Measurements from ENCODE around the gene RARRES2. TPM values are rescaled to one million over a fixed set of nuclear protein-coding genes. Genes with fewer than 3 reads are reported as not detected.

RARRES2 gene
- total and polyA plus RNA-seq, 2 of the 13 experiments (the other 11 are each of a cell fraction or from before 2014, with no cell fraction given), result 134 to 172 TPM

- TF ChIP-seq ZNF260 (CRISPR knock-in tag; IDR thresholded peaks at IDR 0.05; ENCODE audit: borderline replicate concordance, low read depth) (no peak), ZNF800 (CRISPR knock-in tag; IDR thresholded peaks at IDR 0.05) (peak; percentile 85; the same call in 1 of the 2 replicates), EEA1 (CRISPR knock-in tag; IDR thresholded peaks at IDR 0.05; ENCODE audit: borderline replicate concordance) (no peak), MLXIP (CRISPR knock-in tag; IDR thresholded peaks at IDR 0.05; ENCODE audit: borderline replicate concordance) (no peak), KLF13 (CRISPR knock-in tag; IDR thresholded peaks at IDR 0.05) (no peak), ARID5B (CRISPR knock-in tag; IDR thresholded peaks at IDR 0.05) (peak; percentile 94), CBFB (CRISPR knock-in tag; IDR thresholded peaks at IDR 0.05) (peak; percentile 92), ZNF33B (CRISPR knock-in tag; IDR thresholded peaks at IDR 0.05) (0 out of 2 replicates have a peak, but pooled peaks have one; percentile 26), DNMT1 (CRISPR knock-in tag; IDR thresholded peaks at IDR 0.05) (peak; percentile 94; the same call in 1 of the 2 replicates)
- TF ChIP-seq, protein P1, sequence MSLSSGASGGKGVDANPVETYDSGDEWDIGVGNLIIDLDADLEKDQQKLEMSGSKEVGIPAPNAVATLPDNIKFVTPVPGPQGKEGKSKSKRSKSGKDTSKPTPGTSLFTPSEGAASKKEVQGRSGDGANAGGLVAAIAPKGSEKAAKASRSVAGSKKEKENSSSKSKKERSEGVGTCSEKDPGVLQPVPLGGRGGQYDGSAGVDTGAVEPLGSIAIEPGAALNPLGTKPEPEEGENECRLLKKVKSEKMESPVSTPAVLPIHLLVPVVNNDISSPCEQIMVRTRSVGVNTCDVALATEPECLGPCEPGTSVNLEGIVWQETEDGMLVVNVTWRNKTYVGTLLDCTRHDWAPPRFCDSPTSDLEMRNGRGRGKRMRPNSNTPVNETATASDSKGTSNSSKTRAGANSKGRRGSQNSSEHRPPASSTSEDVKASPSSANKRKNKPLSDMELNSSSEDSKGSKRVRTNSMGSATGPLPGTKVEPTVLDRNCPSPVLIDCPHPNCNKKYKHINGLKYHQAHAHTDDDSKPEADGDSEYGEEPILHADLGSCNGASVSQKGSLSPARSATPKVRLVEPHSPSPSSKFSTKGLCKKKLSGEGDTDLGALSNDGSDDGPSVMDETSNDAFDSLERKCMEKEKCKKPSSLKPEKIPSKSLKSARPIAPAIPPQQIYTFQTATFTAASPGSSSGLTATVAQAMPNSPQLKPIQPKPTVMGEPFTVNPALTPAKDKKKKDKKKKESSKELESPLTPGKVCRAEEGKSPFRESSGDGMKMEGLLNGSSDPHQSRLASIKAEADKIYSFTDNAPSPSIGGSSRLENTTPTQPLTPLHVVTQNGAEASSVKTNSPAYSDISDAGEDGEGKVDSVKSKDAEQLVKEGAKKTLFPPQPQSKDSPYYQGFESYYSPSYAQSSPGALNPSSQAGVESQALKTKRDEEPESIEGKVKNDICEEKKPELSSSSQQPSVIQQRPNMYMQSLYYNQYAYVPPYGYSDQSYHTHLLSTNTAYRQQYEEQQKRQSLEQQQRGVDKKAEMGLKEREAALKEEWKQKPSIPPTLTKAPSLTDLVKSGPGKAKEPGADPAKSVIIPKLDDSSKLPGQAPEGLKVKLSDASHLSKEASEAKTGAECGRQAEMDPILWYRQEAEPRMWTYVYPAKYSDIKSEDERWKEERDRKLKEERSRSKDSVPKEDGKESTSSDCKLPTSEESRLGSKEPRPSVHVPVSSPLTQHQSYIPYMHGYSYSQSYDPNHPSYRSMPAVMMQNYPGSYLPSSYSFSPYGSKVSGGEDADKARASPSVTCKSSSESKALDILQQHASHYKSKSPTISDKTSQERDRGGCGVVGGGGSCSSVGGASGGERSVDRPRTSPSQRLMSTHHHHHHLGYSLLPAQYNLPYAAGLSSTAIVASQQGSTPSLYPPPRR (CRISPR knock-in tag; IDR thresholded peaks at IDR 0.05; ENCODE audit: borderline replicate concordance), result peak; percentile 82
- TF ChIP-seq, protein P2, sequence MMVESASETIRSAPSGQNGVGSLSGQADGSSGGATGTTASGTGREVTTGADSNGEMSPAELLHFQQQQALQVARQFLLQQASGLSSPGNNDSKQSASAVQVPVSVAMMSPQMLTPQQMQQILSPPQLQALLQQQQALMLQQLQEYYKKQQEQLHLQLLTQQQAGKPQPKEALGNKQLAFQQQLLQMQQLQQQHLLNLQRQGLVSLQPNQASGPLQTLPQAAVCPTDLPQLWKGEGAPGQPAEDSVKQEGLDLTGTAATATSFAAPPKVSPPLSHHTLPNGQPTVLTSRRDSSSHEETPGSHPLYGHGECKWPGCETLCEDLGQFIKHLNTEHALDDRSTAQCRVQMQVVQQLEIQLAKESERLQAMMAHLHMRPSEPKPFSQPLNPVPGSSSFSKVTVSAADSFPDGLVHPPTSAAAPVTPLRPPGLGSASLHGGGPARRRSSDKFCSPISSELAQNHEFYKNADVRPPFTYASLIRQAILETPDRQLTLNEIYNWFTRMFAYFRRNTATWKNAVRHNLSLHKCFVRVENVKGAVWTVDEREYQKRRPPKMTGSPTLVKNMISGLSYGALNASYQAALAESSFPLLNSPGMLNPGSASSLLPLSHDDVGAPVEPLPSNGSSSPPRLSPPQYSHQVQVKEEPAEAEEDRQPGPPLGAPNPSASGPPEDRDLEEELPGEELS (CRISPR knock-in tag; IDR thresholded peaks at IDR 0.05), result peak; percentile 88
These were observed 47.5 kb upstream of the RARRES2 start (continued) for GRCh38 chr7:150388709-150389531.

Measured in HepG2 (cell line).